Activated CD4-positive, alpha-beta T cell treated with anti-CD3 and anti-CD28 coated beads, Interleukin-2, Interleukin-6, amounts not matched to agents 100 ng/mL and 50 ng/mL, durations not matched to agents 16 hours and 8 hours (primary cell): Measurements from ENCODE around the gene ARHGAP42.

Source experiments
- DNase-seq: peaks from one replicate; pipeline ENCODE4 v3.0.0-alpha.2; 2020

Gene ARHGAP42

DNA sequence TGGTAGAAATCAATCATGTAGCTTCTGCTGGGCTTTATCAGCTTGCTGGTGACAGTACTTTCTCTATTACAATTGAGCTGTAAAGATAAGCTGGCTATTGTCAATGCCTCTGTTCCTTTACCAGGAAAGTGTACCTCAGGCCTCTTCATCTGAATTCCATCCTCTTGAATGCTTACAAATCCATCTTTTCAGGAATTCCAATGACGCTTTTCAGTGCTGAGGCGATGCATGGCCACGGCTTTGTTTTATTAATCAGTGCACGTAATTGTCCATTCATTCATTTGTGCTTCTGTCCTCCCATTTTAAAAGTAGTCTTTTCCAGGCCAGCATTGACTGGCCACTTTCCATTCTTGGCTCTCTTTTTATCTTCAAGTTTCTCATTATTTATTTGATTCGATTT is 240.5 kb downstream of the ARHGAP42 start:
- no peak for DNase-seq

DNA sequence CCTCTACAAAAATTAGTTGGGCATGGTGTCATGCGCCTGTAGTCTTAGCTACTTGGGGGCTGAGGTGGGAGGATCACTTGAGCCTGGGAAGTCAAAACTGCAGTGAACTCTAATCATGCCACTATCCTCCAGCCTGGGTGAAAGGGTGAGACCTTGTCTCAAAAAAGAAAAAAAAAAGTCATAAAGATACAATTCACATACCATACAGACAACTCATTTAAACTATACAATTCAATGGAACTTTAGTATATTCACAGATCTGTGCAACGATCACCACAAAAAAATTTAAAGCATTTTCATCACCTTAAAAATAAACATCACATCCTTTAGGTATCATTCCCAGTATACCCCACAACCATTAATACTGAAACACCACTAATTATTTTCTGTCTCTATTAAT is 241.3 kb downstream of the ARHGAP42 start:
- DNase-seq = no peak

- no peak for DNase-seq
Measured at GRCh38 chr11:100929377-100929776, 242.3 kb downstream of the ARHGAP42 start.

- peak; percentile 25 for DNase-seq
Measured at GRCh38 chr11:100930185-100930778, 243.2 kb downstream of the ARHGAP42 start.

GRCh38 chr11:100932474-100933100 is 245.5 kb downstream of the ARHGAP42 start:
- DNase-seq = no peak

DNA sequence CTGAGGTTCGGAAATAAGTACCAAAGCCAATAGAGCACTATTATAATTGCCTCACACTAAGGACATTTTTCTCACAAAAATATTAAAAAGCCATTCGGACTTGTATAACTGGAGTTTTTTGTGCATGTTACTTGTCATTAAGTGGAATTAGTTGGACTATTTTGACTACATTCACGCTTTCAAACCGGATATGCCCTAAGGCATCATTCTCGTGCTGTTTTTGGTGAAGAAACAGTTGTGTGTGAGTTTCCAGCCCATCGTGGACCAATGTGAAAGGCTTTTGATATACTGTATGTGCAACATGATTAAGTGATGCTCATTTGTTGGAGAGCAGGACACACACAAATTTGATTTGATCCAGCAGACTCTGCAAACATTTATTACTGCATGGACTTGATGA is 249.7 kb downstream of the ARHGAP42 start:
- DNase-seq = no peak

DNA sequence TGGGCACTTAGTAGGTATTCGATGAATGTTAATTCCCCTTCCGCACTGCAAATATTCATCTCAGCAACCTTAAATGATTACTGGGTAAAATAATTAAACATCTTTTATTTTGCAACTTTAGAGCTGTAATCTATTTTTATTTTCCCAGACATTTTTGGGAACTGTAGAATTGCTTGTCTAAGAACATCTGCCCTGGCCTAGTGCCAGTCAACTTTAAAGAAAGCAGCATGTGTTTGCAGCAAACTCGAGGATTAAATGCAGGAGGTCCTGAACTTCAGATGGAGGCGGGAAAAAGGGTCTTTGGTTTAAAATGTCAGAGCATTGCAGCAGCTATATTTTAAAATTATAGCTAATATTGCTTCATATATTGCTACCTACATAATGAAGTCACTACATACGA is 252.5 kb downstream of the ARHGAP42 start:
- DNase-seq = no peak

- DNase-seq = no peak
Measured at GRCh38 chr11:100940111-100940510, 253.0 kb downstream of the ARHGAP42 start.

DNA sequence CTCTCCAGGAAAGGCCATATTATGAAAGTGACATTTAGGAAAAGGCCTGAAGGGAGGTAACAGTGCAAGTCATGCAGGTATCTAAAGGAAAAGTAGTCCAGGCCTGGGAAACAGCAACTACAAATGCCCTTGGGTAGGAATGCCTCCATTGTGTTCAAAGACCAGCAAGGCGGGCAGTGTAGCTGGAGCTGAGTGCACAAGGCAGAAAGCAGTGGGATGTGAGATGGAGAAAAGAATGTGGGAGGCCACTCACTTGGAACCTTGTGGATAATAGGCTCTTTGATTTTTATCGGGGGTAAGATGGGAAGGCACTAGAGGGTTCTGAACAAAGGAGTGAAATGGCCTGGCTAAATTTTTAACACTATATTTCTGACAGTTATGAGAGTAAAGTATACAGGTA is 253.9 kb downstream of the ARHGAP42 start:
- DNase-seq = no peak

- no peak for DNase-seq
Measured at GRCh38 chr11:100942016-100942415, 254.9 kb downstream of the ARHGAP42 start.

GRCh38 chr11:100948936-100949335 is 261.8 kb downstream of the ARHGAP42 start:
- no peak for DNase-seq

GRCh38 chr11:100949443-100949842 is 262.4 kb downstream of the ARHGAP42 start:
- DNase-seq = no peak

GRCh38 chr11:100955318-100955717 is 268.2 kb downstream of the ARHGAP42 start:
- no peak for DNase-seq

DNA sequence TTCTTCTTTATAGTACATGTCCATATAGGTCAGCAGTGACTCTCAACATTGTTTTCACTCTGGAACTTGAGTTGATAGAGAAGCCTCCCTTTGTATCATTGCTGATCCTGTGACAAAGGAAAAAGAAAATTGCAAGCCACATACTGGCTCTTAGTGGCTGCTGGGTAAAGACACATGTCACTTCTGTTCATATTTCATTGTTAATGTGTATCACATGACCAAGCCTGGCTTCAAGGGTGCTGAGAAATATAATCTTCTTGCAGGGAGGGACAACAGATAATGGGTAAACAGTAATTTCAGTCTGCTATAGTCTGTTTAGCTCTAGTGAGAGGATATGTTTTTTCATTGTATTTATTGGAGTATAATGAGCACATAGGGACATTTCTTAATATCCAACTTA is 269.3 kb downstream of the ARHGAP42 start:
- DNase-seq = no peak

DNA sequence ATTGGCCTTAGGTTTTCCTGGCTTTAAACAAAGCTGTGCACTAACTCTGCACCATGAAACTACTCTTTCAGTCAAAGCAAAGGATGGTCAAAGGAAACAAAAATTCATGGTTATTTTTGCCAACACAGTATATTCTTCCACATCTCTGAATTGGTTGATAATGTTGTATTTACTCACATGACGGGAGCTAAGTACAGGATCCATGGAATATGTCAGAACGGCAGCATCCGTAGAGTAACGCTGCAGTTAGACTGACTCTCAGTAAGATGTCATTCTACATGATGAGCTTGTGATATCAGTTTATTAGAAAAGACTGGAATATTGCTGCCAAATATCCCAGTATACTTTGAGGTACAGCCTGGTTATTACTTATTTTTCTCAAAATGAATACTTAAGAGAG is 270.4 kb downstream of the ARHGAP42 start:
- no peak for DNase-seq

DNA sequence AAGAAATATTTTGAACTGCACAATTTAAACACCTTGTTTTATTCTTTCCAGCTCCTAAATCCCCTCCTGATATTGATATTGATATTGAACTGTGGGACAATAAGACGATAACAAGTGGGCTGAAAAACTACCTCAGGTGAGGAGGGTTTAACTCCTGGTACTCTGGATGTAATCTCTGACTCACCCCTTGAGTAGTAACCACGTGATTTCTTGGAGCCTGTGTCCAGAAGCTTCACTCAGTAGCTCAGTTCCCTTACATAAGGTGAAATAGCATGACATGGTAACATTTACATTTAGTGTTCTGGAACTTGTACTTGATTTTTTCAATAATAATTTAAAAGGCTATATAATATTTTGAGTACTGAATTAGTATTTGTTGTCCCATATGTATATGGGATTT is 274.5 kb downstream of the ARHGAP42 start:
- DNase-seq = no peak

- DNase-seq = no peak
Measured at GRCh38 chr11:100963375-100963774, 276.3 kb downstream of the ARHGAP42 start.

GRCh38 chr11:100964435-100964834 is 277.3 kb downstream of the ARHGAP42 start:
- no peak for DNase-seq

DNA sequence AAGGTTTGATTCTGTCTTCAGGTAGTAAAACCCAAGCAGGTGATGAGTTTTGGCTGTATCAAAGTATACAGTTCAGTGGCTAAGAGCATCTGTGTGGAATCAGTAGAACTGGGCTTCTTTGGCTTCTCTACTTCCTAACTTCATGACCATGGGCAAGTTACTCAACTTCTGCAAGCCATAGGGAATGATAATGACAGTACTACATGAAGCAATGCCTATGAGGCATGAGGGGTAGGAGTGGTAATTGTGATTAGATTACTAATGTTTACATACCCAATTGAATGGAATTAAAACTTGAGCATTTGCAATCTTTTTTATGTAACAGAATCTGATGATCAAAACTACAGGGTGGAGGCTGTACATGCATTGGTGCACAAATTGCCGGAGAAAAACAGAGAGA is 278.3 kb downstream of the ARHGAP42 start:
- DNase-seq = no peak

DNA sequence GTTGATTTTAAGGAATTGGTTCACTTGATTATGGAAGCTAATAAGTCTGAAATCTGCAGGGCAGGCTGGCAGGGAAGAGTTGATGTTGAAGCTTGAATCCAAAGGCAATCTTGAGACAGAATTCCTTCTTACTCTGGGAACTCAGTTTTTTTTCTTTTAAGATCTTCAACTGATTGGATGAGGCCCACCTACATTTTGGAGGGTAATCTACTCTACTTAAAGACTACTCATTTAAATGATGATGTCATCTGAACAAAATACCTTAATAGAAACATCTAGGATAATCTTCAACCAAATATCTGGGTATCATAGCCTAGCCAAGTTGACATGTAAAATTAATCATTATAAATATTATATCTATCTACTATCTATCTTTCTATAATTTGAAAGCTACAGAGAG is 279.3 kb downstream of the ARHGAP42 start:
- no peak for DNase-seq

- no peak for DNase-seq
Measured at GRCh38 chr11:100969008-100969407, 281.9 kb downstream of the ARHGAP42 start.

- no peak for DNase-seq
Measured at GRCh38 chr11:100970283-100971164, 283.4 kb downstream of the ARHGAP42 start.

DNA sequence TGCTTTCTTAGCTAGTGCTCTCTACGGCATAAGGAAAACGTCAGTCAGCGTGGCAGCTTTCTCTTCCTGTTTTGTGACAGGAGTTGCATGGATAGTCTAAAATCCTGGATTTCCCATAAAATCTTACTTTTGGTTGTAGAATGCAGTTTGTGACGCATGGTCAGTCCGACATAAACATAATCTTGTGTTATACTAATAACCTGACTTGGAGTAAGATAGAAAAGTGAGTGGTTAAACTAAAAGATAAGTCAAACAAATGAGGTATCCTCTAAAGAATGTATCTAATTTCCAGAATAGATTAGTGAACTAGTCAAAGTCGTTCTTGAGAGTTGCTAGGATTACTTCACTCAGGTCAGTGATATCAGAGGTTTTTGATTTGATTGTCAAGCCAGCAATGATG is 285.0 kb downstream of the ARHGAP42 start:
- DNase-seq = no peak

DNA sequence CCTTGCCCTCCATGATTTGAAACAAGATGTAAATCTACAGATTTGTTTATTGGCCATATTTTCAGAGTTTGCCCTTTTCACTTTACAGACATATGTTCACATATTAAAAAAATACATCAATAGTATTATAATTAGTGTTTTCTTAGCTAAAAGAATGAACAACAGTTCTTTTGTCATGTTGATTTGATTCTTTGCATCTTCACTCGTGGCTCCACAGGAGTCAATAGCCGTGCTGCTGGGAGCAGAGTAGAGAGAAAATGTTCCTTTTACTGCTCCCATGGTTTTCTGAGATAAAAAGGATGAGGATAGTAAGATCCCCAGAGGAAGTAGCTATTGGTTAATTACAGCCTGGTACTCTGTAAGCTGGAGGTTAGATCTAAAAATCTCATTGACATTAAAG is 291.4 kb downstream of the ARHGAP42 start:
- DNase-seq = no peak
